OCI-LY7 (cell line): ENCODE results near the gene CCBE1. TPM values are rescaled to one million over a fixed set of nuclear protein-coding genes. Genes with fewer than 3 reads are reported as not detected.

Experiments
- BruUV-seq: library from RNA; stranded (reverse); fragments of 400-500 nt; replicated peaks from 2 replicates; lab custom pipeline; 2021; lab: Mats Ljungman, UMichigan
- CTCF ChIA-PET: fragments of 300-600 bp; sonication (Branson Sonifier 250); formaldehyde crosslinking; loops from one replicate; lab custom pipeline; 2022; ENCODE audit warnings: antibody characterized with exemption; ENCODE audit not compliant: unreplicated experiment; lab: Charles Lee
- POLR2A ChIA-PET: fragments of 300-600 bp; sonication (Branson Sonifier 250); formaldehyde crosslinking; loops from one replicate; lab custom pipeline; 2022; ENCODE audit warnings: antibody characterized with exemption; lab: Charles Lee
- DNase-seq: peaks from one replicate; pipeline ENCODE4 v3.0.0-alpha.2; 2015; ENCODE audit warnings: low spot score
- H2AFZ ChIP-seq: fragments of 200-600 bp; sonication (generic), shearing (Covaris generic); 2 replicates; pipeline ENCODE4 v1.6.1; 2014; ENCODE audit warnings: mild to moderate bottlenecking, antibody characterized with exemption, low read length, moderate library complexity
- H3K27ac ChIP-seq: fragments of 200-600 bp; sonication (generic); 2 replicates; pipeline ENCODE4 v1.5.1; 2014; ENCODE audit warnings: mixed run types, low read depth, mild to moderate bottlenecking, moderate library complexity, low read length, inconsistent platforms; ENCODE audit not compliant: poor library complexity, severe bottlenecking
- H3K36me3 ChIP-seq: fragments of 200-600 bp; sonication (generic); 2 replicates; pipeline ENCODE4 v1.6.1; 2014; ENCODE audit warnings: mild to moderate bottlenecking, antibody characterized with exemption, low read length, moderate library complexity, mixed read lengths; ENCODE audit not compliant: insufficient read depth
- H3K4me1 ChIP-seq: fragments of 200-600 bp; sonication (generic); 2 replicates; pipeline ENCODE4 v1.5.1; 2014; ENCODE audit warnings: mild to moderate bottlenecking, low read length; ENCODE audit not compliant: insufficient read depth, poor library complexity, severe bottlenecking
- H3K4me2 ChIP-seq: fragments of 200-600 bp; sonication (generic); 2 replicates; pipeline ENCODE4 v1.6.1; 2014; ENCODE audit warnings: mild to moderate bottlenecking, low read length
- H3K4me3 ChIP-seq: fragments of 200-600 bp; sonication (generic); 2 replicates; pipeline ENCODE4 v1.5.1; 2014; ENCODE audit warnings: mild to moderate bottlenecking, low read depth, low read length; ENCODE audit not compliant: poor library complexity, severe bottlenecking
- H3K79me2 ChIP-seq: fragments of 200-600 bp; sonication (generic); 2 replicates; pipeline ENCODE4 v1.6.1; 2016; ENCODE audit warnings: low read depth, mild to moderate bottlenecking, low read length, moderate library complexity, mixed read lengths; ENCODE audit not compliant: insufficient read depth
- H3K9me2 ChIP-seq: fragments of 200-600 bp; sonication (generic); 2 replicates; pipeline ENCODE4 v1.6.1; 2016; ENCODE audit warnings: mild to moderate bottlenecking, low read length, mixed read lengths; ENCODE audit not compliant: insufficient read depth
- H3K9me3 ChIP-seq: fragments of 200-600 bp; sonication (generic); 2 replicates; pipeline ENCODE4 v1.6.1; 2014; ENCODE audit warnings: mild to moderate bottlenecking, mixed run types, low read length, mixed read lengths
- H4K20me1 ChIP-seq: fragments of 200-600 bp; sonication (generic); 2 replicates; pipeline ENCODE4 v1.6.1; 2014; ENCODE audit warnings: mild to moderate bottlenecking, antibody characterized with exemption, low read length, moderate library complexity, mixed read lengths; ENCODE audit not compliant: insufficient read depth
- EZH2phosphoT487 ChIP-seq: fragments of 200-600 bp; sonication (generic); IDR thresholded peaks from 2 replicates; pipeline ENCODE4 v1.6.1; 2018; ENCODE audit warnings: low read depth, borderline replicate concordance, mild to moderate bottlenecking, mixed run types, antibody characterized with exemption, low read length, moderate library complexity, mixed read lengths
- intact Hi-C: fragments of 100-400 bp; cut with micrococcal nuclease; formaldehyde crosslinking; loops from one replicate; pipeline ENCODE4 v1.10.0; 2022; ENCODE audit not compliant: unreplicated experiment
- total RNA-seq, 2 experiments: library from RNA; depleted of rRNA in 1 of 2; stranded (reverse); fragments of >200 nt in 1 of 2; shearing (Covaris generic) in 1 of 2; gene quantifications; 2 replicates each; pipeline ENCODE4 v1.2.3, GENCODE V29; 2014 to 2022
- TF ChIP-seq, protein P1 (sequence below): fragments of 200-600 bp; sonication (generic); conservative IDR thresholded peaks from 2 replicates; pipeline ENCODE4 v1.5.1; 2014; ENCODE audit warnings: mild to moderate bottlenecking, antibody characterized with exemption, low read length, moderate library complexity, mixed read lengths

Gene CCBE1
- total RNA-seq, 2 experiments from 2014 or later: 0.16 to 0.70 TPM

GRCh38 chr18:59700535-59700967 is 3.3 kb upstream of the CCBE1 start:
- no peak for DNase-seq
- no peak overlapping the region for H3K4me3 ChIP-seq
- H3K36me3 ChIP-seq: no peaks in the 10 kb centered on the region
- no peaks in the 10 kb centered on the region for H3K9me3 ChIP-seq
- intact Hi-C loops: no loop called here
- H3K27ac ChIP-seq: no peak overlapping the region
- TF ChIP-seq, protein P1, sequence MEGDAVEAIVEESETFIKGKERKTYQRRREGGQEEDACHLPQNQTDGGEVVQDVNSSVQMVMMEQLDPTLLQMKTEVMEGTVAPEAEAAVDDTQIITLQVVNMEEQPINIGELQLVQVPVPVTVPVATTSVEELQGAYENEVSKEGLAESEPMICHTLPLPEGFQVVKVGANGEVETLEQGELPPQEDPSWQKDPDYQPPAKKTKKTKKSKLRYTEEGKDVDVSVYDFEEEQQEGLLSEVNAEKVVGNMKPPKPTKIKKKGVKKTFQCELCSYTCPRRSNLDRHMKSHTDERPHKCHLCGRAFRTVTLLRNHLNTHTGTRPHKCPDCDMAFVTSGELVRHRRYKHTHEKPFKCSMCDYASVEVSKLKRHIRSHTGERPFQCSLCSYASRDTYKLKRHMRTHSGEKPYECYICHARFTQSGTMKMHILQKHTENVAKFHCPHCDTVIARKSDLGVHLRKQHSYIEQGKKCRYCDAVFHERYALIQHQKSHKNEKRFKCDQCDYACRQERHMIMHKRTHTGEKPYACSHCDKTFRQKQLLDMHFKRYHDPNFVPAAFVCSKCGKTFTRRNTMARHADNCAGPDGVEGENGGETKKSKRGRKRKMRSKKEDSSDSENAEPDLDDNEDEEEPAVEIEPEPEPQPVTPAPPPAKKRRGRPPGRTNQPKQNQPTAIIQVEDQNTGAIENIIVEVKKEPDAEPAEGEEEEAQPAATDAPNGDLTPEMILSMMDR: no peak
- no peak for TF ChIP-seq EZH2phosphoT487
- ChIA-PET CTCF (no interaction called here), POLR2A (interaction anchor here (1.2 kb wide), 1 partner anchor 18 kb away, joined by 3 read pairs; no protein-coding TSS in a partner anchor)
- H3K4me1 ChIP-seq: no peaks in the 10 kb centered on the region
- no peak overlapping the region for H2AFZ ChIP-seq
- no peak overlapping the region for H3K4me2 ChIP-seq
- H3K9me2 ChIP-seq: no peaks in the 10 kb centered on the region
- no TSS peak for BruUV-seq
- H4K20me1 ChIP-seq: no peaks in the 10 kb centered on the region
- no peaks in the 10 kb centered on the region for H3K79me2 ChIP-seq

GRCh38 chr18:59699750-59700534 is 2.7 kb upstream of the CCBE1 start:
- H3K9me3 ChIP-seq: no peaks in the 10 kb centered on the region
- H3K9me2 ChIP-seq: no peaks in the 10 kb centered on the region
- ChIA-PET POLR2A (no interaction called here), CTCF (no interaction called here)
- DNase-seq: no peak
- no peaks in the 10 kb centered on the region for H3K4me1 ChIP-seq
- H3K4me3 ChIP-seq: no peak overlapping the region
- no peak overlapping the region for H3K4me2 ChIP-seq
- H3K27ac ChIP-seq: no peak overlapping the region
- BruUV-seq: no TSS peak
- no peaks in the 10 kb centered on the region for H3K79me2 ChIP-seq
- no peaks in the 10 kb centered on the region for H3K36me3 ChIP-seq
- H2AFZ ChIP-seq: no peak overlapping the region
- TF ChIP-seq, protein P1: no peak
- TF ChIP-seq EZH2phosphoT487: no peak
- no peaks in the 10 kb centered on the region for H4K20me1 ChIP-seq
- intact Hi-C loops: no loop called here

- POLR2A ChIA-PET: no interaction called here
- CTCF ChIA-PET: no interaction called here
- H3K27ac ChIP-seq: no peak overlapping the region
- DNase-seq: no peak
- H3K4me2 ChIP-seq: no peak overlapping the region
- no peak overlapping the region for H3K4me3 ChIP-seq
- H3K36me3 ChIP-seq: no peaks in the 10 kb centered on the region
- H4K20me1 ChIP-seq: no peaks in the 10 kb centered on the region
- intact Hi-C loops: no loop called here
- TF ChIP-seq, protein P1: no peak
- TF ChIP-seq EZH2phosphoT487: no peak
- H3K79me2 ChIP-seq: no peaks in the 10 kb centered on the region
- no peaks in the 10 kb centered on the region for H3K4me1 ChIP-seq
- no peaks in the 10 kb centered on the region for H3K9me2 ChIP-seq
- BruUV-seq: no TSS peak
- H3K9me3 ChIP-seq: no peaks in the 10 kb centered on the region
- H2AFZ ChIP-seq: no peak overlapping the region
These were observed 1.8 kb upstream of the CCBE1 start for GRCh38 chr18:59699061-59699460.
